OCI-LY7 (cell line): ENCODE data around the gene AATK.

Experiments
- EZH2phosphoT487 ChIP-seq: fragments of 200-600 bp; sonication (generic); IDR thresholded peaks from 2 replicates; pipeline ENCODE4 v1.6.1; 2018; ENCODE audit warnings: low read depth, borderline replicate concordance, mild to moderate bottlenecking, mixed run types, antibody characterized with exemption, low read length, moderate library complexity, mixed read lengths
- TF ChIP-seq, protein P1 (sequence below): fragments of 200-600 bp; sonication (generic); conservative IDR thresholded peaks from 2 replicates; pipeline ENCODE4 v1.5.1; 2014; ENCODE audit warnings: mild to moderate bottlenecking, antibody characterized with exemption, low read length, moderate library complexity, mixed read lengths

DNA sequence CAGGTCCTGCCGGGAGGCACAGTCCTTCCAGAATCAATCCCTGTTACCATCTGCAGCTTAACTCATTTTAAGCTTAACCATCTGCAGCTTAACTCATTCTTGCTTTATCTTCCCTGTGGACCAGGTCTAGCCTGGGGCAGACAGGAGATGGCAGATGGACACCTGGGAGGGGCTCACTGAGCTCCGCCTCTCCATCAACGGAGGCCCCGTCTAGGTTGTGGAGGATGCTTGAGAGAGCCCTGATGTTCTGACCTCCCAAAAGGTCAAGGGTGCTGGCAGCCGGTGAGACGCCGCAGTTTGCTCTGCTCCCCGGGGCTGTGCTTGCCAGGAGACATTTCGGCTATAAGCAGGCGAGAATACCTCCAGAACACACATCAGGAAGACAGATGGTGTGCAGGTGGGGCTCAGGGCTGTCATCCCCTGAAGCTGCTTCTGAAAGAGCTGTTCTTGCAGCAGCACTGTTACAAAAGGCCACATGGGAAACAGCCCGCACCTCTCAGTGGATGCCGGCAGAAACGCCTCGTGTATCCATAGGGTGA lies 89.8 kb downstream of the AATK start:
- TF ChIP-seq, protein P1, sequence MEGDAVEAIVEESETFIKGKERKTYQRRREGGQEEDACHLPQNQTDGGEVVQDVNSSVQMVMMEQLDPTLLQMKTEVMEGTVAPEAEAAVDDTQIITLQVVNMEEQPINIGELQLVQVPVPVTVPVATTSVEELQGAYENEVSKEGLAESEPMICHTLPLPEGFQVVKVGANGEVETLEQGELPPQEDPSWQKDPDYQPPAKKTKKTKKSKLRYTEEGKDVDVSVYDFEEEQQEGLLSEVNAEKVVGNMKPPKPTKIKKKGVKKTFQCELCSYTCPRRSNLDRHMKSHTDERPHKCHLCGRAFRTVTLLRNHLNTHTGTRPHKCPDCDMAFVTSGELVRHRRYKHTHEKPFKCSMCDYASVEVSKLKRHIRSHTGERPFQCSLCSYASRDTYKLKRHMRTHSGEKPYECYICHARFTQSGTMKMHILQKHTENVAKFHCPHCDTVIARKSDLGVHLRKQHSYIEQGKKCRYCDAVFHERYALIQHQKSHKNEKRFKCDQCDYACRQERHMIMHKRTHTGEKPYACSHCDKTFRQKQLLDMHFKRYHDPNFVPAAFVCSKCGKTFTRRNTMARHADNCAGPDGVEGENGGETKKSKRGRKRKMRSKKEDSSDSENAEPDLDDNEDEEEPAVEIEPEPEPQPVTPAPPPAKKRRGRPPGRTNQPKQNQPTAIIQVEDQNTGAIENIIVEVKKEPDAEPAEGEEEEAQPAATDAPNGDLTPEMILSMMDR: no peak
- TF ChIP-seq EZH2phosphoT487: no peak
